GM12878 (cell line): Measurements from ENCODE around the gene CD151. TPM values are rescaled to one million over a fixed set of nuclear protein-coding genes. Genes with fewer than 3 reads are reported as not detected.

Experiments used
- ATAC-seq: fragments of 200-7000 bp; cut with Tn5 transposase; 3 replicates; pipeline ENCODE4 v1.9.1; 2020; ENCODE audit warnings: mild to moderate bottlenecking, moderate library complexity
- BruUV-seq: library from RNA; stranded (reverse); fragments of 400-500 nt; replicated peaks from 2 replicates; lab custom pipeline; 2021; lab: Mats Ljungman, UMichigan
- CTCF ChIA-PET: fragments of 300-600 bp; sonication (Branson Sonifier 250); formaldehyde crosslinking; extraction: SDS; loops from one replicate; lab custom pipeline; 2021; ENCODE audit warnings: inconsistent platforms; lab: Yijun Ruan, JAX
- POLR2A ChIA-PET: fragments of 350-600 bp; formaldehyde crosslinking; extraction: SDS; loops from one replicate; lab custom pipeline; 2021; ENCODE audit warnings: inconsistent platforms; lab: Charles Lee
- RAD21 ChIA-PET: fragments of 300-600 bp; sonication (Branson Sonifier 250); formaldehyde crosslinking; loops from one replicate; lab custom pipeline; 2023; ENCODE audit warnings: antibody characterized with exemption; ENCODE audit not compliant: unreplicated experiment; lab: Charles Lee
- SMC1A ChIA-PET: fragments of 300-600 bp; sonication (Branson Sonifier 250); formaldehyde crosslinking; loops from one replicate; lab custom pipeline; 2023; ENCODE audit not compliant: unreplicated experiment, uncharacterized antibody; lab: Charles Lee
- DNase-seq: peaks from one replicate; pipeline ENCODE4 v3.0.0-alpha.2; 2011; ENCODE audit warnings: low read depth, low spot score
- FAIRE-seq: peaks from 3 replicates; lab custom pipeline; 2011; peaks lifted over from hg19 to GRCh38; lab: Jason Lieb, UNC
- H2AFZ ChIP-seq: 2 replicates; pipeline ENCODE4 v1.6.0; 2011; ENCODE audit warnings: low read depth, low read length, control low read depth; ENCODE audit not compliant: control insufficient read depth
- H3K27ac ChIP-seq: 2 replicates; pipeline ENCODE4 v1.5.1; 2011; ENCODE audit warnings: control low read depth; ENCODE audit not compliant: control insufficient read depth, insufficient read depth
- H3K27me3 ChIP-seq, 2 experiments: replicated peaks in 1 of 2; 2 replicates each; pipeline versions ENCODE4 v1.6.0 to v1.6.1; 2011; ENCODE audit warnings: low read length in 1 of 2; ENCODE audit not compliant: control insufficient read depth in 2 of 2, insufficient read depth in 2 of 2
- H3K36me3 ChIP-seq, 2 experiments: 2 replicates each; pipeline ENCODE4 v1.5.1; 2011; ENCODE audit warnings: low read length in 1 of 2; ENCODE audit not compliant: control insufficient read depth in 2 of 2, insufficient read depth in 2 of 2
- H3K4me1 ChIP-seq: 2 replicates; pipeline ENCODE4 v1.6.1; 2011; ENCODE audit warnings: mild to moderate bottlenecking, low read length, moderate library complexity, mixed read lengths; ENCODE audit not compliant: control insufficient read depth, insufficient read depth
- H3K4me2 ChIP-seq: 2 replicates; pipeline ENCODE4 v1.6.0; 2011; ENCODE audit warnings: control low read depth; ENCODE audit not compliant: control insufficient read depth, insufficient read depth
- H3K4me3 ChIP-seq: fragments of 200-600 bp; sonication (generic); 2 replicates; pipeline ENCODE4 v1.5.1; 2016
- H3K79me2 ChIP-seq: 2 replicates; pipeline ENCODE4 v1.6.0; 2011; ENCODE audit warnings: low read length; ENCODE audit not compliant: control insufficient read depth, insufficient read depth
- H3K9ac ChIP-seq: 2 replicates; pipeline ENCODE4 v1.8.0; 2011; ENCODE audit warnings: low read length, control low read depth, mixed read lengths; ENCODE audit not compliant: control insufficient read depth, insufficient read depth
- H3K9me3 ChIP-seq: replicated peaks from 3 replicates; pipeline ENCODE4 v1.5.1; 2011; ENCODE audit warnings: mild to moderate bottlenecking, low read length; ENCODE audit not compliant: control insufficient read depth, insufficient read depth
- H4K20me1 ChIP-seq: 2 replicates; pipeline ENCODE4 v1.6.0; 2011; ENCODE audit not compliant: control insufficient read depth, insufficient read depth
- E4F1 ChIP-seq: fragments of 450-650 bp; IDR thresholded peaks from 2 replicates; pipeline ENCODE4 v1.6.1; 2018; ENCODE audit warnings: borderline replicate concordance, mild to moderate bottlenecking; ENCODE audit not compliant: partially characterized antibody
- LARP7 ChIP-seq: fragments of 450-650 bp; IDR thresholded peaks from 2 replicates; pipeline ENCODE4 v1.6.1; 2017; ENCODE audit warnings: mild to moderate bottlenecking
- MYB ChIP-seq: fragments of 150-350 bp; IDR thresholded peaks from 2 replicates; pipeline ENCODE4 v1.6.1; 2014; ENCODE audit warnings: mild to moderate bottlenecking, low read depth, low read length, borderline replicate concordance
- POLR2A ChIP-seq: IDR thresholded peaks from 2 replicates; pipeline ENCODE4 v1.6.1; 2011; ENCODE audit warnings: low read depth, mild to moderate bottlenecking, low read length
- RELB ChIP-seq: fragments of 450-650 bp; IDR thresholded peaks from 2 replicates; pipeline ENCODE4 v1.6.1; 2017; ENCODE audit warnings: low read depth, mild to moderate bottlenecking, moderate library complexity
- SIX5 ChIP-seq: IDR thresholded peaks from 2 replicates; pipeline ENCODE4 v1.6.1; 2011; ENCODE audit warnings: mild to moderate bottlenecking, low read depth, low read length, moderate library complexity; ENCODE audit not compliant: severe bottlenecking
- ZBTB33 ChIP-seq: fragments of 450-650 bp; IDR thresholded peaks from 2 replicates; pipeline ENCODE4 v1.6.1; 2017; ENCODE audit warnings: mild to moderate bottlenecking
- WGBS: methylation state at CpG from one replicate; pipeline ENCODE4 v1.1.6; 2016; ENCODE audit warnings: low lambda C conversion rate; ENCODE audit not compliant: insufficient replicate concordance, insufficient coverage; ENCODE audit errors: missing lambda C conversion rate; 5-methylcytosine and 5-hydroxymethylcytosine counted together
- in situ Hi-C: fragments of 300-500 bp; cut with MboI; formaldehyde crosslinking; loops from 9 replicates; pipeline ENCODE4 v1.14.3; 2018; ENCODE audit warnings: mixed read lengths
- intact Hi-C: fragments of 100-400 bp; cut with micrococcal nuclease; formaldehyde crosslinking; loops from one replicate; pipeline ENCODE4 v1.14.2; 2022; ENCODE audit not compliant: unreplicated experiment
- polyA plus RNA-seq, 11 experiments: library from polyadenylated mRNA; depleted of rRNA in 4 of 11; unstranded in 6 of 11; stranded (reverse) in 5 of 11; fragments of >200 nt; fragmentation: Nextera tagmentation in 4 of 11; fragmentation: Illumina TruSeq in 1 of 11; extraction: Ambion mirVana in 4 of 11; extraction: Trizol in 1 of 11; gene quantifications; 1 replicate in 1 of 11; 2 replicates in 10 of 11; pipeline versions ENCODE4 v1.2.1 to v1.2.3, GENCODE V29; 2011 to 2016; ENCODE audit warnings: inconsistent platforms in 2 of 11, missing spikeins in 2 of 11, low read depth in 1 of 11
- total RNA-seq, 4 experiments: library from RNA; depleted of rRNA in 3 of 4; stranded (reverse); fragments of >200 nt in 3 of 4; fragmentation: Illumina TruSeq in 1 of 4; extraction: Trizol in 1 of 4; gene quantifications; 2 replicates each; pipeline versions ENCODE4 v1.2.1 to v1.2.3, GENCODE V29; 2013 to 2021
- TF ChIP-seq, protein P1 (sequence below): fragments of 450-650 bp; formaldehyde crosslinking; IDR thresholded peaks from 2 replicates; pipeline ENCODE4 v1.4.0; 2022; ENCODE audit warnings: mild to moderate bottlenecking, moderate library complexity
- TF ChIP-seq, protein P2 (sequence below): fragments of 450-650 bp; IDR thresholded peaks from 2 replicates; pipeline ENCODE4 v1.6.1; 2017; ENCODE audit warnings: borderline replicate concordance

CD151 gene
- total and polyA plus RNA-seq, 10 of the 15 experiments (the other 5 are each of a cell fraction or from before 2014, with no cell fraction given): 0.52 to 41.7 (median 14.7) TPM

GRCh38 chr11:853682-854448, 21.1 kb downstream of the CD151 start (continued):
- TF ChIP-seq, protein P1, sequence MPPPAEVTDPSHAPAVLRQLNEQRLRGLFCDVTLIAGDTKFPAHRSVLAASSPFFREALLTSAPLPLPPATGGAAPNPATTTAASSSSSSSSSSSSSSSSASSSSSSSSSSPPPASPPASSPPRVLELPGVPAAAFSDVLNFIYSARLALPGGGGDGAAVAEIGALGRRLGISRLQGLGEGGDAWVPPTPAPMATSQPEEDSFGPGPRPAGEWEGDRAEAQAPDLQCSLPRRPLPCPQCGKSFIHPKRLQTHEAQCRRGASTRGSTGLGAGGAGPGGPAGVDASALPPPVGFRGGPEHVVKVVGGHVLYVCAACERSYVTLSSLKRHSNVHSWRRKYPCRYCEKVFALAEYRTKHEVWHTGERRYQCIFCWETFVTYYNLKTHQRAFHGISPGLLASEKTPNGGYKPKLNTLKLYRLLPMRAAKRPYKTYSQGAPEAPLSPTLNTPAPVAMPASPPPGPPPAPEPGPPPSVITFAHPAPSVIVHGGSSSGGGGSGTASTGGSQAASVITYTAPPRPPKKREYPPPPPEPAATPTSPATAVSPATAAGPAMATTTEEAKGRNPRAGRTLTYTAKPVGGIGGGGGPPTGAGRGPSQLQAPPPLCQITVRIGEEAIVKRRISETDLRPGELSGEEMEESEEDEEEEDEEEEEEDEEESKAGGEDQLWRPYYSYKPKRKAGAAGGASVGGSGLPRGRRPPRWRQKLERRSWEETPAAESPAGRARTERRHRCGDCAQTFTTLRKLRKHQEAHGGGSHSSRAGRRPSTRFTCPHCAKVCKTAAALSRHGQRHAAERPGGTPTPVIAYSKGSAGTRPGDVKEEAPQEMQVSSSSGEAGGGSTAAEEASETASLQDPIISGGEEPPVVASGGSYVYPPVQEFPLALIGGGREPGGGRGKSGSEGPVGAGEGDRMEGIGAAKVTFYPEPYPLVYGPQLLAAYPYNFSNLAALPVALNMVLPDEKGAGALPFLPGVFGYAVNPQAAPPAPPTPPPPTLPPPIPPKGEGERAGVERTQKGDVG (CRISPR knock-in tag): no peak

DNA sequence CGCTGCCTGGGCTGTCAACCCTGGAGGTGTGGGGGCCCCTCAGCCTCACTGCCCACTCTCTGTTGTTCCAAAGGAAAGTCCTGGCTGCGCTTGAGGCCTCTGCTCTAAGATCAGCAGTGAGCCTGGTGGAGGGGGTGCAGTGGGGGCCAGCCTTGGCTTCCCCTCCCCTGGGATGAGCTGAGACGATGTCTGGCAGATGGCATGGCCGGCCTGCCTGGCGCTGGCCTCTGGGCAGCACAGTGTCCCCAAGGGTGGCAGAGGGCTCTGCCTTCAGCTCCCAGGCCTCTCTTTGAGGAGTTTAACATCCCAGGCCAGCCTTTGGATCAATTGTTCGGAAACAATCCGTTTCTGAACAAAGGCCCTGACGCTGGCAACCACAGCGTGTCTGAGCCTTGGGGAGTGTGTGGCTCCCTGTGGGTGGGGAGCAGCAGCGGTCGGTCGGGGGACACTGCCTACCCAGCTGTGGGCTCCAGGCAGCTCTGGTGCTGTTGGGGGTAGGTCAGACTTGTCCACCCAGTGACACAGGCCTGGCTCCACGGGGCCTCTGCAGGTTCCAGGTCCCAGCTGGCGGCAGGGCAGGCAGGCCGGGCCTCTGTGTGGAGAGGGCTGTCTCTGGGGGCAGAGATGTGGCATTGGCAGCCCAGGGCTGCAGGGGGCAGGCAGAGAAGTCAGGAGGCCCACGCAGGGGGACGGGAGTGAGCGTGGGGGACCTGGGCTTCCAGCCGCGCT, 22.0 kb downstream of the CD151 start:
- Histone ChIP-seq H3K4me3 (no peak overlapping the region), H2AFZ (no peak overlapping the region), H3K9me3 (no peaks in the 10 kb centered on the region), H3K27ac (no peak overlapping the region), H3K79me2 (no peaks in the 10 kb centered on the region), H3K4me2 (no peak overlapping the region), H3K36me3 (no peaks in the 10 kb centered on the region), H3K9ac (no peak overlapping the region), H4K20me1 (no peaks in the 10 kb centered on the region), H3K27me3 (no peaks in the 10 kb centered on the region), H3K4me1 (no peaks in the 10 kb centered on the region)
- no TSS peak for BruUV-seq
- no peak for DNase-seq
- FAIRE-seq: no peak
- RAD21 ChIA-PET: no interaction called here
- POLR2A ChIA-PET: no interaction called here
- intact Hi-C loops: no loop called here
- SMC1A ChIA-PET: no interaction called here
- ATAC-seq: no peak
- CTCF ChIA-PET: no interaction called here
- in situ Hi-C loops: no loop called here
- WGBS: 39% methylated on average over 15 of the region's 20 CpGs
- TF ChIP-seq SIX5 (no peak), RELB (no peak), ZBTB33 (no peak), MYB (no peak), LARP7 (no peak), E4F1 (no peak), POLR2A (no peak)
- TF ChIP-seq, protein P2, sequence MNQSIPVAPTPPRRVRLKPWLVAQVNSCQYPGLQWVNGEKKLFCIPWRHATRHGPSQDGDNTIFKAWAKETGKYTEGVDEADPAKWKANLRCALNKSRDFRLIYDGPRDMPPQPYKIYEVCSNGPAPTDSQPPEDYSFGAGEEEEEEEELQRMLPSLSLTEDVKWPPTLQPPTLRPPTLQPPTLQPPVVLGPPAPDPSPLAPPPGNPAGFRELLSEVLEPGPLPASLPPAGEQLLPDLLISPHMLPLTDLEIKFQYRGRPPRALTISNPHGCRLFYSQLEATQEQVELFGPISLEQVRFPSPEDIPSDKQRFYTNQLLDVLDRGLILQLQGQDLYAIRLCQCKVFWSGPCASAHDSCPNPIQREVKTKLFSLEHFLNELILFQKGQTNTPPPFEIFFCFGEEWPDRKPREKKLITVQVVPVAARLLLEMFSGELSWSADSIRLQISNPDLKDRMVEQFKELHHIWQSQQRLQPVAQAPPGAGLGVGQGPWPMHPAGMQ: no peak
